Muscle layer of colon (tissue), 2 donors: ENCODE measurements around the gene GARIN3.
"Not testable (repeated sequence)": the region's sequence is repeated elsewhere in the genome, so short reads cannot be mapped to it uniquely, and the experiment has no call there.

Source experiments
- H3K27ac ChIP-seq: one replicate; pipeline ENCODE4 v1.7.0; 2013; ENCODE audit warnings: low read depth, mild to moderate bottlenecking, low read length, moderate library complexity
- H3K27me3 ChIP-seq, 2 donors: one replicate each; pipeline ENCODE4 v1.7.0; 2013; ENCODE audit warnings: low read length in 2 of 2, mild to moderate bottlenecking in 2 of 2; ENCODE audit not compliant: insufficient read depth in 2 of 2, control insufficient read depth in 1 of 2
- H3K36me3 ChIP-seq: one replicate; pipeline ENCODE4 v1.7.0; 2013; ENCODE audit warnings: mild to moderate bottlenecking, low read length; ENCODE audit not compliant: insufficient read depth
- H3K4me1 ChIP-seq: one replicate; pipeline ENCODE4 v1.7.0; 2013; ENCODE audit warnings: mild to moderate bottlenecking, low read length; ENCODE audit not compliant: insufficient read depth
- H3K4me3 ChIP-seq, 2 donors: one replicate each; pipeline ENCODE4 v1.7.0; 2013; ENCODE audit warnings: low read length in 2 of 2, low read depth in 1 of 2, mild to moderate bottlenecking in 1 of 2, moderate library complexity in 1 of 2
- H3K9ac ChIP-seq: one replicate; pipeline ENCODE4 v1.7.0; 2013; ENCODE audit warnings: low read length
- H3K9me3 ChIP-seq: one replicate; pipeline ENCODE4 v1.7.0; 2013; ENCODE audit warnings: mild to moderate bottlenecking, low read length
- donor health status: abdominal sarcoma.
- donor health status: Adenocarcinoma of cecum.

GARIN3 gene

GRCh38 chr5:157198277-157198986 is 32.4 kb upstream of the GARIN3 start:
- H3K36me3 ChIP-seq: no peaks in the 10 kb centered on the region
- no peaks in the 10 kb centered on the region for H3K9me3 ChIP-seq
- H3K4me3 ChIP-seq: no peak overlapping the region
- H3K9ac ChIP-seq: no peak overlapping the region
- H3K27ac ChIP-seq: no peak overlapping the region
- no peaks in the 10 kb centered on the region for H3K27me3 ChIP-seq
- no peaks in the 10 kb centered on the region for H3K4me1 ChIP-seq

DNA sequence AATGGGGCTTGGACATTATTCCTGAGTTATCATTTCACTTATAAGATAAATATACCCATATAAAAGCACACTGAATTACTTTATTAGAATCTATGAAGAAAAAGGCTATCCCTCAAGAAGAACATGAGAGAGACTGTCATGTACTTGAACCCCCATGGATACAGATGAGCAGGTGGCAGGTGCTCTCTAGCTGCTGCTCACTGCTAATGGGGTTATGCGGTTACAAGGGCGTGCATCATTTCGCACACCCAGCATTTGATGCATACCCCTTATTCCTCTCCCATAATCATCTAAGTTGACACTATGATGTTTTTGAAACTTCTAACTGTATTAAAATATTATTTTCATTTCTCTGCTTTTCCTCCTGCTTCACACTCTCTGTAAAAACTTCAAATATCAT is 31.0 kb upstream of the GARIN3 start:
- Histone ChIP-seq H3K4me1 (no peaks in the 10 kb centered on the region), H3K36me3 (no peaks in the 10 kb centered on the region), H3K27ac (no peak overlapping the region), H3K9me3 (no peaks in the 10 kb centered on the region), H3K4me3 (no peak overlapping the region), H3K9ac (no peak overlapping the region), H3K27me3 (no peaks in the 10 kb centered on the region)

DNA sequence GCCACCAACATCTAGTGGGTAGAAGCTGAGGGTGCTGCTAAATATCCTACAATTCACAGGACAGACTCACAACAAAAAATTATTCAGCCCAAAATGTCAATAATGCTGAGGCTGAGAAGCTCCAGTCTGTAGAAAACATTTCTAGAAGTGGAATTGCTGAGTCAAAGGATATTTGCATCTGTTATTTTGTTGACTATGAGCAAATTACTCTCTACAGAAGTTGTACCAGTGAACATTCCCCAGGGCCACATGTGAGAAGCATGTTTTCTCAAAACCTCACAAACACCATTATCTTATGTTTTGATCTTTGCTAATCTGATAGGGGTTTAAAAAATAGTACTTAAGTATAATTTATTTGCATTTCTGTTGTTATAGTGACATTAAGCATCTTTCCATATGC is 30.0 kb upstream of the GARIN3 start:
- Histone ChIP-seq H3K27me3 (no peaks in the 10 kb centered on the region), H3K36me3 (no peaks in the 10 kb centered on the region), H3K4me3 (no peak overlapping the region), H3K9me3 (no peaks in the 10 kb centered on the region), H3K4me1 (no peaks in the 10 kb centered on the region), H3K9ac (no peak overlapping the region), H3K27ac (no peak overlapping the region)

GRCh38 chr5:157193699-157194424 is 27.8 kb upstream of the GARIN3 start:
- H3K36me3 ChIP-seq: no peaks in the 10 kb centered on the region
- no peak overlapping the region for H3K9ac ChIP-seq
- H3K27ac ChIP-seq: no peak overlapping the region
- H3K4me1 ChIP-seq: no peaks in the 10 kb centered on the region
- no peak overlapping the region for H3K4me3 ChIP-seq
- H3K27me3 ChIP-seq: no peaks in the 10 kb centered on the region
- H3K9me3 ChIP-seq: no peaks in the 10 kb centered on the region

GRCh38 chr5:157189223-157189622 is 23.2 kb upstream of the GARIN3 start:
- no peak overlapping the region for H3K4me3 ChIP-seq
- H3K9ac ChIP-seq: no peak overlapping the region
- no peaks in the 10 kb centered on the region for H3K36me3 ChIP-seq
- H3K9me3 ChIP-seq: peaks cover 1% of the 10 kb centered on the region
- H3K4me1 ChIP-seq: no peaks in the 10 kb centered on the region
- H3K27me3 ChIP-seq: no peaks in the 10 kb centered on the region
- H3K27ac ChIP-seq: no peak overlapping the region

GRCh38 chr5:157188270-157188669 is 22.2 kb upstream of the GARIN3 start:
- peaks cover 4% of the 10 kb centered on the region for H3K9me3 ChIP-seq
- no peak overlapping the region for H3K9ac ChIP-seq
- H3K27ac ChIP-seq: no peak overlapping the region
- no peaks in the 10 kb centered on the region for H3K36me3 ChIP-seq
- H3K4me3 ChIP-seq: no peak overlapping the region
- no peaks in the 10 kb centered on the region for H3K27me3 ChIP-seq
- H3K4me1 ChIP-seq: no peaks in the 10 kb centered on the region

DNA sequence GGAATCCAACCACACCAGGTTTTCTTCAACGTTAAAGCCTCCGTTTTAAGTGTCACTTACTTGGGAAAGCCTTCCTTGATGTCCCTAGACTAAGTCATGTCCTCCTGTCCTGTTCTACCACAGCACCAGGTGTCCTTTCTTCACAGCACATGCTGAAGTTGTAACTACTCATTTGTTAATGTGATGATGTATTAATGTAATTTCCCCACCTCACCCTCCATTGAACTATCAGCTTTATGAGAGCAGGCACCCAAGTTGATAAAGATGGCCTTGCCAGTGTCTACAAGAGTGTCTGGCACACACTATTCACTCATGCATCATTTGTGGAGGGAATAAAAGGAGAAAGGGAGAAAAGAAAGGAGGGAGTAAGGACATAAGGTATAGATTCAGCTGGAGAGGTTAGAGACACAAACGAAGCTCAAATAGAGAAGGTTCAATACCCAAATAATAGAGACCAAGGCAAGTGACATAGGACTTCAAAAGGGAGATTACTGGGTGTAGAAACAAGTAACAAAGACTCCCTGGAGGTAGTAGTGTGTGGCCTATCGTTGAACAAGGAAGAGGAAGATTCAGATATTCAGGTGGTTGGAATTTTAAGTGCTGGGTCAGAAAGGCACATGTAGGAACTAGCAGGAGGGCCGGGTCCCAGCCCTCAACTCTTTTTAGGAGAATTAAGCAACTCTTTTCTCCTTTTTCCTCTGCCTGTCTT is 21.1 kb upstream of the GARIN3 start:
- H3K27ac ChIP-seq: no peak overlapping the region
- peaks cover 4% of the 10 kb centered on the region for H3K9me3 ChIP-seq
- H3K27me3 ChIP-seq: no peaks in the 10 kb centered on the region
- H3K4me3 ChIP-seq: no peak overlapping the region
- no peaks in the 10 kb centered on the region for H3K4me1 ChIP-seq
- H3K36me3 ChIP-seq: no peaks in the 10 kb centered on the region
- no peak overlapping the region for H3K9ac ChIP-seq

- H3K27ac ChIP-seq: no peak overlapping the region
- no peaks in the 10 kb centered on the region for H3K36me3 ChIP-seq
- peaks cover 4% of the 10 kb centered on the region for H3K9me3 ChIP-seq
- no peak overlapping the region for H3K9ac ChIP-seq
- no peaks in the 10 kb centered on the region for H3K27me3 ChIP-seq
- no peaks in the 10 kb centered on the region for H3K4me1 ChIP-seq
- H3K4me3 ChIP-seq: no peak overlapping the region
Observed at GRCh38 chr5:157186309-157187045, 20.4 kb upstream of the GARIN3 start.

- not testable (repeated sequence) for H3K9ac ChIP-seq, H3K9me3 ChIP-seq, H3K36me3 ChIP-seq, H3K27me3 ChIP-seq, H3K27ac ChIP-seq, H3K4me3 ChIP-seq, H3K4me1 ChIP-seq
Observed at GRCh38 chr5:157185122-157185521, 19.1 kb upstream of the GARIN3 start.

DNA sequence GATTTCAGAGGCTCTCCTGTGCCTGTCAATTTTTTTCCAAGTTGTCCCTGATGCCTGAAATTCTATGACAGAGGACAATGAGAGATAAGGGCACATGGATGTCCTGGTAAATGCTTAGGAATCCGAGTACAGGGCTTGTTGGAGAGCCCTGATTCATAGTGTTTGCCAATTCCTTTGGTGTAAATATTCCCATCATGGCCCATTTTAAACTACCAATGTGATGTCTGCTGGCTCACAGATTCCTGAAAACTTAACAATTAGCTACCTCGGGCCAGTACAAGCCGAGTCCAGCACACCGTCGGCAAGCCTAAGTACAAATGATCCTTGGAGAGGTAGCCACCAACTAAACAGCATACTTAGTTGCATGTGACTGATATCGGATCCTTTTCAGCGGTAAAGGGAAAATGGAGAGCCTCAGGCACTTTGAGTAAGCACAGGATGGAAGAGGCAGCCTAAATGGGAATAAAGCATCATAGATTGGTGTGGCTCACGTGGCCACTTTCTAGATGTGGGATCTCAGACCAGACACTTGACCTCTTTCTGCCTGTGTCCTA is 18.1 kb upstream of the GARIN3 start:
- no peak overlapping the region for H3K27ac ChIP-seq
- H3K9me3 ChIP-seq: peaks cover 4% of the 10 kb centered on the region
- no peak overlapping the region for H3K9ac ChIP-seq
- H3K27me3 ChIP-seq: no peaks in the 10 kb centered on the region
- H3K4me1 ChIP-seq: no peaks in the 10 kb centered on the region
- H3K36me3 ChIP-seq: no peaks in the 10 kb centered on the region
- no peak overlapping the region for H3K4me3 ChIP-seq

GRCh38 chr5:157182143-157182757 is 16.2 kb upstream of the GARIN3 start:
- Histone ChIP-seq H3K9me3 (peaks cover 4% of the 10 kb centered on the region), H3K36me3 (no peaks in the 10 kb centered on the region), H3K27me3 (no peaks in the 10 kb centered on the region), H3K4me1 (no peaks in the 10 kb centered on the region), H3K9ac (no peak overlapping the region), H3K27ac (no peak overlapping the region), H3K4me3 (no peak overlapping the region)
